K562 (cell line): ENCODE results near the gene ANKRD6. TPM values are rescaled to one million over a fixed set of nuclear protein-coding genes. Genes with fewer than 3 reads are reported as not detected.

Experiments used
- ATAC-seq: fragments of 200-7000 bp; cut with Tn5 transposase; 3 replicates; pipeline ENCODE4 v1.9.1; 2020; ENCODE audit warnings: moderate library complexity
- BruUV-seq: library from RNA; stranded (reverse); fragments of 400-500 nt; replicated peaks from 2 replicates; lab custom pipeline; 2021; lab: Mats Ljungman, UMichigan
- CTCF ChIA-PET: fragments of 300-600 bp; formaldehyde crosslinking; extraction: SDS; loops from one replicate; lab custom pipeline; 2021; ENCODE audit warnings: low intra/inter-chr PET ratio; lab: Yijun Ruan, JAX
- POLR2A ChIA-PET: fragments of 300-600, 350-650 bp; sonication (Branson Sonifier 250); formaldehyde crosslinking; extraction: SDS; loops from one replicate; lab custom pipeline; 2021; ENCODE audit warnings: antibody characterized with exemption, inconsistent platforms; lab: Yijun Ruan, JAX
- DNase-seq, 4 experiments: peaks; one replicate each; pipeline versions ENCODE4 v3.0.0 to v3.0.0-alpha.2; 2011 to 2018; ENCODE audit warnings: low spot score in 3 of 4, mixed read lengths in 3 of 4; ENCODE audit errors: extremely low read depth in 1 of 4
- FAIRE-seq: peaks from 2 replicates; lab custom pipeline; 2011; peaks lifted over from hg19 to GRCh38; lab: Jason Lieb, UNC
- H2AFZ ChIP-seq: 2 replicates; pipeline ENCODE4 v1.6.0; 2011; ENCODE audit warnings: low read depth, low read length, control low read depth, inconsistent platforms
- H3K27ac ChIP-seq: fragments of 200-600 bp; 3 replicates; pipeline ENCODE4 v1.8.0; 2011; ENCODE audit warnings: low read depth, mild to moderate bottlenecking, control low read depth, inconsistent platforms, low read length, moderate library complexity, mixed read lengths; ENCODE audit errors: extremely low read depth
- H3K27me3 ChIP-seq, 2 experiments: fragments of 300-600 bp in 1 of 2; 2 replicates in 1 of 2; 3 replicates in 1 of 2; pipeline versions ENCODE4 v1.6.0 to v1.8.0; 2011; ENCODE audit warnings: inconsistent platforms in 2 of 2, low read length in 2 of 2, mild to moderate bottlenecking in 1 of 2, mixed read lengths in 1 of 2, moderate library complexity in 1 of 2; ENCODE audit not compliant: control insufficient read depth in 2 of 2, insufficient read depth in 2 of 2
- H3K36me3 ChIP-seq: fragments of 300-600 bp; 3 replicates; pipeline ENCODE4 v1.8.0; 2011; ENCODE audit warnings: mild to moderate bottlenecking, low read length, inconsistent platforms; ENCODE audit not compliant: control insufficient read depth, insufficient read depth
- H3K4me1 ChIP-seq, 2 experiments: fragments of 200-600 bp in 1 of 2; replicated peaks in 1 of 2; 2 replicates in 1 of 2; 3 replicates in 1 of 2; pipeline versions ENCODE4 v1.5.1 to v1.8.0; 2011; ENCODE audit warnings: inconsistent platforms in 2 of 2, low read length in 2 of 2, mild to moderate bottlenecking in 1 of 2, mixed read lengths in 1 of 2, moderate library complexity in 1 of 2; ENCODE audit not compliant: control insufficient read depth in 2 of 2, insufficient read depth in 2 of 2
- H3K4me2 ChIP-seq: 2 replicates; pipeline ENCODE4 v1.6.1; 2011; ENCODE audit warnings: low read length, control low read depth, inconsistent platforms, mixed read lengths; ENCODE audit not compliant: insufficient read depth
- H3K4me3 ChIP-seq: fragments of 200-600 bp; sonication (generic), shearing (Covaris generic); 2 replicates; pipeline ENCODE4 v1.5.1; 2016; ENCODE audit warnings: control low read depth, inconsistent platforms
- H3K79me2 ChIP-seq: fragments of 200-600 bp; 3 replicates; pipeline ENCODE4 v1.8.0; 2011; ENCODE audit warnings: low read length, inconsistent platforms; ENCODE audit not compliant: control insufficient read depth, insufficient read depth
- H3K9ac ChIP-seq, 2 experiments: 2 replicates each; pipeline versions ENCODE4 v1.6.0 to v1.6.1; 2011; ENCODE audit warnings: low read depth in 2 of 2, low read length in 2 of 2, control low read depth in 1 of 2, inconsistent platforms in 1 of 2, mild to moderate bottlenecking in 1 of 2, mixed read lengths in 1 of 2; ENCODE audit not compliant: insufficient read depth in 1 of 2
- H3K9me1 ChIP-seq: one replicate; pipeline ENCODE4 v1.6.0; 2011; ENCODE audit warnings: inconsistent platforms, mild to moderate bottlenecking, low read length, moderate library complexity; ENCODE audit not compliant: control insufficient read depth, insufficient read depth
- H3K9me3 ChIP-seq: replicated peaks from 2 replicates; pipeline ENCODE4 v1.5.1; 2011; ENCODE audit warnings: low read depth, low read length, inconsistent platforms; ENCODE audit not compliant: control insufficient read depth, insufficient read depth
- H4K20me1 ChIP-seq: replicated peaks from 2 replicates; pipeline ENCODE4 v1.6.1; 2011; ENCODE audit warnings: low read length, inconsistent platforms, mixed read lengths; ENCODE audit not compliant: control insufficient read depth, insufficient read depth
- ERF ChIP-seq: fragments of 450-650 bp; formaldehyde crosslinking; IDR thresholded peaks from 2 replicates; pipeline ENCODE4 v1.4.0; 2020; ENCODE audit warnings: mild to moderate bottlenecking, mixed read lengths
- NCOR1 ChIP-seq: fragments of 450-650 bp; IDR thresholded peaks from 2 replicates; pipeline ENCODE4 v1.6.1; 2016; ENCODE audit warnings: mild to moderate bottlenecking, moderate library complexity
- PCBP2 ChIP-seq: fragments of 200-400 bp; formaldehyde crosslinking; IDR thresholded peaks from 2 replicates; pipeline ENCODE4 v1.6.1; 2018; ENCODE audit warnings: low read length, low read depth, mild to moderate bottlenecking, moderate library complexity; ENCODE audit not compliant: poor library complexity, severe bottlenecking
- SIRT6 ChIP-seq: IDR thresholded peaks from one replicate; pipeline ENCODE4 v1.6.1; 2012; ENCODE audit warnings: low read depth, mild to moderate bottlenecking, control low read depth, inconsistent platforms, low read length, moderate library complexity
- TFAM ChIP-seq: fragments of 250-450 bp; sonication (Bioruptor Pico); conservative IDR thresholded peaks from 2 replicates; pipeline ENCODE4 v1.5.0; 2021; ENCODE audit warnings: mild to moderate bottlenecking, moderate library complexity
- ZNF274 ChIP-seq: IDR thresholded peaks from 2 replicates; pipeline ENCODE4 v1.6.1; 2011; ENCODE audit warnings: low read depth, mild to moderate bottlenecking, low read length, moderate library complexity, borderline replicate concordance
- ZNF318 ChIP-seq, 2 experiments: fragments of 450-650 bp; IDR thresholded peaks; 2 replicates each; pipeline ENCODE4 v1.6.1; 2016; ENCODE audit warnings: mild to moderate bottlenecking in 2 of 2, borderline replicate concordance in 1 of 2, low read depth in 1 of 2, moderate library complexity in 1 of 2
- ZNF830 ChIP-seq: fragments of 250-450 bp; sonication (Bioruptor Pico); IDR thresholded peaks from 2 replicates; pipeline ENCODE4 v1.5.0; 2021; ENCODE audit warnings: mild to moderate bottlenecking
- WGBS: fragments of 100-300 bp; shearing (Covaris generic); methylation state at CpG from one replicate; pipeline ENCODE4 v1.1.6; 2016; ENCODE audit warnings: low coverage, mixed read lengths; ENCODE audit not compliant: insufficient coverage; ENCODE audit errors: missing lambda C conversion rate; 5-methylcytosine and 5-hydroxymethylcytosine counted together
- in situ Hi-C: fragments of 300-500 bp; cut with MboI; formaldehyde crosslinking; loops from 4 replicates; pipeline ENCODE4 v1.15.0; 2018; ENCODE audit warnings: inconsistent platforms, mixed read lengths
- intact Hi-C: fragments of 100-400 bp; cut with micrococcal nuclease; formaldehyde crosslinking; loops from 2 replicates; pipeline ENCODE4 v1.14.2; 2022
- polyA plus RNA-seq, 8 experiments: library from polyadenylated mRNA; depleted of rRNA in 4 of 8; stranded (reverse) in 5 of 8; unstranded in 3 of 8; fragments of >200 nt; fragmentation: Nextera tagmentation in 2 of 8; fragmentation: Illumina TruSeq in 1 of 8; extraction: Ambion mirVana in 2 of 8; extraction: Trizol in 1 of 8; gene quantifications; 2 replicates each; pipeline versions ENCODE4 v1.2.1 to v1.2.3, GENCODE V29; 2011 to 2014; ENCODE audit warnings: inconsistent platforms in 1 of 8, missing spikeins in 1 of 8
- total RNA-seq, 7 experiments: library from RNA; depleted of rRNA in 6 of 7; stranded (reverse); fragments of >200 nt in 6 of 7; fragmentation: Illumina TruSeq in 2 of 7; extraction: Trizol in 2 of 7; gene quantifications; 2 replicates each; pipeline versions ENCODE4 v1.2.1 to v1.2.3, GENCODE V29; 2011 to 2021; ENCODE audit warnings: low replicate concordance in 1 of 7

Gene ANKRD6
- total and polyA plus RNA-seq, 9 of the 15 experiments (the other 6 are each of a cell fraction or from before 2014, with no cell fraction given): 0.04 to 0.22 (median 0.08) TPM; not detected in 4

DNA sequence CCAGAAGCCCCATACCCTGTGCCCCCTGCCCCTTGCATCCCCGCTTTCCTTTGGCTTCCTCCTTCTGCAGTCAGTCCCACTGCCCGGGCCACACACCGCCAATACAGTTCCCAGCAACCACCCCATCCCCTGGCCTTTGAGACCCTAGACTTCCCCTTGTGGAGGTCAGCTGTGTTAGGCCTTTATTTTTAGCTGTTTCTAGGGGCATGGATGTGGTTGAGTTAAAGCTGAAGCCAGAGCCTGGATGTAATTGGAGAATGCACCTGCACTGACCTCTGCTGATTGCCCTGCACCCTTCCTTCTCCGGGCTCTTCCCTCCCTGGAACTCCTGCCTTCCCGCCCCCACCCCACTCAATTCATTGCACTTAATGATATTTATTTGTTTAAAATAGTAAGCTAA lies 171.7 kb downstream of the ANKRD6 start:
- no peak for DNase-seq
- intact Hi-C loops (no loop called here), in situ Hi-C loops (loop anchor here (25.0 kb wide), 1 partner anchor 617 kb away; no protein-coding TSS in a partner anchor)
- Histone ChIP-seq H3K4me1 (no peaks in the 10 kb centered on the region), H3K27me3 (peaks cover 18 to 55% of the 10 kb centered on the region in 2 experiments), H3K79me2 (no peaks in the 10 kb centered on the region), H3K36me3 (no peaks in the 10 kb centered on the region), H3K9me1 (no peaks in the 10 kb centered on the region), H2AFZ (no peak overlapping the region), H3K4me2 (no peak overlapping the region), H3K9ac (no peak overlapping the region), H4K20me1 (no peaks in the 10 kb centered on the region), H3K9me3 (no peaks in the 10 kb centered on the region), H3K4me3 (no peak overlapping the region)
- no TSS peak for BruUV-seq
- CTCF ChIA-PET: no interaction called here
- no peak for ATAC-seq
- POLR2A ChIA-PET: interaction anchor here (0.7 kb wide), 1 partner anchor 20 kb away, joined by 4 read pairs; no protein-coding TSS in a partner anchor
- no peak for FAIRE-seq
- TF ChIP-seq ZNF274: no peak
- no peak for TF ChIP-seq ZNF318 (IDR thresholded peaks at IDR 0.05; ENCODE audit: borderline replicate concordance in 1 of 2, low read depth in 1 of 2)
- TF ChIP-seq ERF (CRISPR knock-in tag): no peak
- no peak for TF ChIP-seq TFAM
- TF ChIP-seq ZNF830: no peak
- no peak for TF ChIP-seq NCOR1
- TF ChIP-seq PCBP2: no peak
- no peak for TF ChIP-seq SIRT6
- TF ChIP-seq, all 486 proteins: peak for 0
- 6% methylated on average over 5 of the region's 5 CpGs for WGBS
- no peak overlapping the region for H3K27ac ChIP-seq
